IMR-90 (cell line): Measurements from ENCODE around the gene SNRNP35. TPM values are rescaled to one million over a fixed set of nuclear protein-coding genes. Genes with fewer than 3 reads are reported as not detected.

Experiments used
- ATAC-seq: fragments of 200-7000 bp; cut with Tn5 transposase; 2 replicates; pipeline ENCODE4 v1.9.1; 2020; ENCODE audit warnings: low read depth, mild to moderate bottlenecking, moderate library complexity
- BruUV-seq: library from RNA; stranded (reverse); fragments of 400-500 nt; replicated peaks from 2 replicates; lab custom pipeline; 2021; lab: Mats Ljungman, UMichigan
- CTCF ChIA-PET: fragments of 300-600 bp; formaldehyde crosslinking; extraction: SDS; loops from one replicate; lab custom pipeline; 2021; ENCODE audit warnings: antibody characterized with exemption; lab: Yijun Ruan, JAX
- POLR2A ChIA-PET: fragments of 300-600 bp; sonication (Branson Sonifier 250); formaldehyde crosslinking; loops from one replicate; lab custom pipeline; 2022; ENCODE audit warnings: antibody characterized with exemption; ENCODE audit not compliant: unreplicated experiment; lab: Charles Lee
- DNase-seq: peaks from one replicate; pipeline ENCODE4 v3.0.0; 2013
- H2AFZ ChIP-seq: replicated peaks from 2 replicates; pipeline ENCODE3; 2013; ENCODE audit warnings: low read length, mild to moderate bottlenecking; ENCODE audit not compliant: poor library complexity
- H2AK5ac ChIP-seq: 2 replicates; pipeline ENCODE4 v1.6.1; 2013; ENCODE audit warnings: low read depth, low read length, inconsistent platforms
- H2AK9ac ChIP-seq: replicated peaks from 2 replicates; pipeline ENCODE3; 2013; ENCODE audit warnings: mild to moderate bottlenecking, low read depth, low read length, moderate library complexity; ENCODE audit not compliant: poor library complexity
- H2BK120ac ChIP-seq: 2 replicates; pipeline ENCODE4 v1.6.1; 2013; ENCODE audit warnings: low read depth, low read length, inconsistent platforms
- H2BK15ac ChIP-seq: 3 replicates; pipeline ENCODE4 v1.6.1; 2013; ENCODE audit warnings: low read depth, low read length, inconsistent platforms
- H2BK20ac ChIP-seq: 2 replicates; pipeline ENCODE4 v1.6.1; 2013; ENCODE audit warnings: low read depth, mild to moderate bottlenecking, inconsistent platforms, low read length, moderate library complexity
- H2BK5ac ChIP-seq: 2 replicates; pipeline ENCODE4 v1.6.1; 2013; ENCODE audit warnings: mild to moderate bottlenecking, low read depth, low read length, inconsistent platforms; ENCODE audit not compliant: poor library complexity, severe bottlenecking
- H3K14ac ChIP-seq: replicated peaks from 2 replicates; pipeline ENCODE4 v1.6.1; 2013; ENCODE audit warnings: low read depth, low read length, inconsistent platforms
- H3K18ac ChIP-seq: 2 replicates; pipeline ENCODE4 v1.6.1; 2013; ENCODE audit warnings: low read depth, low read length, control low read depth
- H3K23ac ChIP-seq: 2 replicates; pipeline ENCODE4 v1.6.1; 2013; ENCODE audit warnings: low read depth, low read length, inconsistent platforms
- H3K27ac ChIP-seq: 2 replicates; pipeline ENCODE4 v1.5.1; 2013; ENCODE audit warnings: mild to moderate bottlenecking, control low read depth, low read length; ENCODE audit not compliant: insufficient read depth
- H3K27me3 ChIP-seq: 2 replicates; pipeline ENCODE4 v1.6.1; 2013; ENCODE audit warnings: low read length; ENCODE audit not compliant: control insufficient read depth, insufficient read depth
- H3K36me3 ChIP-seq: 2 replicates; pipeline ENCODE4 v1.6.1; 2013; ENCODE audit warnings: low read length, mixed read lengths; ENCODE audit not compliant: control insufficient read depth, insufficient read depth
- H3K4ac ChIP-seq: 2 replicates; pipeline ENCODE4 v1.6.1; 2013; ENCODE audit warnings: low read depth, low read length, inconsistent platforms
- H3K4me1 ChIP-seq: 2 replicates; pipeline ENCODE4 v1.6.1; 2013; ENCODE audit warnings: low read length, mixed read lengths; ENCODE audit not compliant: control insufficient read depth, insufficient read depth
- H3K4me2 ChIP-seq: 2 replicates; pipeline ENCODE4 v1.6.1; 2013; ENCODE audit warnings: low read depth, mild to moderate bottlenecking, control low read depth, low read length, moderate library complexity
- H3K4me3 ChIP-seq: 2 replicates; pipeline ENCODE4 v1.5.1; 2013; ENCODE audit warnings: low read depth, mild to moderate bottlenecking, control low read depth, low read length, moderate library complexity; ENCODE audit not compliant: insufficient read depth
- H3K56ac ChIP-seq: 2 replicates; pipeline ENCODE4 v1.6.1; 2013; ENCODE audit warnings: low read length, inconsistent platforms; ENCODE audit not compliant: insufficient read depth; ENCODE audit errors: extremely low read depth
- H3K79me1 ChIP-seq, 2 experiments: 2 replicates each; pipeline ENCODE4 v1.6.1; 2013; ENCODE audit warnings: low read length in 2 of 2, inconsistent platforms in 1 of 2, low read depth in 1 of 2
- H3K9ac ChIP-seq: 2 replicates; pipeline ENCODE4 v1.6.1; 2013; ENCODE audit warnings: low read depth, low read length, control low read depth
- H3K9me1 ChIP-seq: 2 replicates; pipeline ENCODE4 v1.6.1; 2013; ENCODE audit warnings: low read length, inconsistent platforms; ENCODE audit not compliant: insufficient read depth
- H3K9me3 ChIP-seq: 2 replicates; pipeline ENCODE4 v1.6.1; 2013; ENCODE audit warnings: low read length; ENCODE audit not compliant: control insufficient read depth, insufficient read depth
- H4K20me1 ChIP-seq: 2 replicates; pipeline ENCODE4 v1.6.1; 2013; ENCODE audit warnings: low read length, inconsistent platforms; ENCODE audit not compliant: insufficient read depth
- H4K5ac ChIP-seq: 2 replicates; pipeline ENCODE4 v1.6.1; 2013; ENCODE audit warnings: mild to moderate bottlenecking, low read depth, low read length, control low read depth
- H4K8ac ChIP-seq, 2 experiments: 2 replicates each; pipeline ENCODE4 v1.6.1; 2013; ENCODE audit warnings: low read depth in 2 of 2, low read length in 2 of 2, control low read depth in 1 of 2, inconsistent platforms in 1 of 2
- H4K91ac ChIP-seq: 2 replicates; pipeline ENCODE4 v1.6.1; 2013; ENCODE audit warnings: low read depth, low read length, inconsistent platforms; ENCODE audit not compliant: insufficient read depth
- CHD1 ChIP-seq: IDR thresholded peaks from 2 replicates; pipeline ENCODE4 v1.6.1; 2012; ENCODE audit warnings: low read depth, low read length, improper control_type of control experiment
- FOS ChIP-seq: fragments of 150-350 bp; IDR thresholded peaks from 2 replicates; pipeline ENCODE4 v1.6.1; 2016; ENCODE audit warnings: low read depth, low read length
- MAFK ChIP-seq: IDR thresholded peaks from 2 replicates; pipeline ENCODE4 v1.6.1; 2012; ENCODE audit warnings: low read depth, low read length, improper control_type of control experiment
- RFX5 ChIP-seq: IDR thresholded peaks from 2 replicates; pipeline ENCODE4 v1.8.0; 2012; ENCODE audit warnings: low read depth, mild to moderate bottlenecking, low read length, moderate library complexity
- WGBS, 2 experiments: methylation state at CpG; one replicate each; pipeline versions ENCODE4 v1.1.5 to v1.1.7; 2013; ENCODE audit warnings: missing lambda C conversion rate in 2 of 2; ENCODE audit not compliant: insufficient read length in 1 of 2; ENCODE audit errors: extremely low coverage in 2 of 2; 5-methylcytosine and 5-hydroxymethylcytosine counted together
- dilution Hi-C: fragments of 300-500 bp; cut with HindIII; formaldehyde crosslinking; loops from one replicate; pipeline ENCODE4 v1.14.3; 2018; ENCODE audit warnings: low sequenced_read_pairs; ENCODE audit not compliant: unreplicated experiment
- in situ Hi-C: fragments of 300-500 bp; cut with MboI; formaldehyde crosslinking; loops from 3 replicates; pipeline ENCODE4 v1.14.3; 2019; ENCODE audit warnings: low sequenced_read_pairs, inconsistent platforms, mixed read lengths
- intact Hi-C: fragments of 100-400 bp; cut with micrococcal nuclease; formaldehyde crosslinking; loops from 2 replicates; pipeline ENCODE4 v1.10.0; 2022
- polyA plus RNA-seq, 3 experiments: library from polyadenylated mRNA; depleted of rRNA; stranded (reverse); fragments of >200 nt; gene quantifications; 2 replicates each; pipeline ENCODE4 v1.2.3, GENCODE V29; 2012; ENCODE audit warnings: low replicate concordance in 1 of 3
- total RNA-seq: library from RNA; depleted of rRNA; stranded (reverse); fragments of >200 nt; gene quantifications from 2 replicates; pipeline ENCODE4 v1.2.3, GENCODE V29; 2012

The SNRNP35 gene
- total and polyA plus RNA-seq, 2 of the 4 experiments (the other 2 are of a cell fraction) = 4.7 to 15.4 TPM

DNA sequence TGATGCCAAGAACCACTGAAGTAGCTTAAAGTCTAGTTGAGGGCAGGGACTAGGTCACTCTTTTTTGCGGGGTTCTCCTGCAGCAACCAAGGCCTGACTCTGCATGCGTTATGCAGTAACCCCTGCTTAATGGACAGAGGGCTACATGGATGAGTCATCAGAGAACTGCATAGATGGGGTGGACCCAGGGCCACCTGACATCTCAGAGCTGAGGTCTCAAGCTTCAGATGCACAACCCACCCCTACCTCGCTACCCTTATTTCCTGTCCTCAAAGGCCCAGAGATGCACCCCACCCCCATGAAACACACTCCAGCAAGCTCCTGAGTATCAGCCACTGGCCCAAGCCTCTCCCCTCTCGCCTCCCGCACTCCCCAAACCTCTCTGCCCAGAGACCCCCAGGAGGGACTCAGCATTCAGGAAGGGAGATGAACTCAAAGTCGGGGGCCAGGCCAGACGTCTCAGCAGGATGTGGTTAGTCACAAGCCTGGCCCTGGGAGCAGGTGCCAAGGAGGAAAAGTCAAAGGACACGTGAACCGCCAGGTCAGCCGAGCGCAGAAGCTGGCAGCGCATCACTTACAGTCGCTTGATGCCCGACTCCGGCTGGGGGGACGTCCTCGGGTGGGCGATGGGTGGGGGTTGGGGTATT lies 25.8 kb downstream of the SNRNP35 start:
- peak overlapping the region; percentile 40 for H2AK9ac ChIP-seq
- no peaks in the 10 kb centered on the region for H3K27me3 ChIP-seq
- no peaks in the 10 kb centered on the region for H3K4me1 ChIP-seq
- 0 out of 2 replicates have a peak, but pooled peaks cover 5% of the 10 kb centered on the region for H3K9me1 ChIP-seq
- H3K4ac ChIP-seq = no peak overlapping the region
- no peak overlapping the region for H2BK20ac ChIP-seq
- no peak overlapping the region for H2AK5ac ChIP-seq
- 0 out of 2 replicates have a peak, but pooled peaks have one; percentile 19 for TF ChIP-seq FOS
- no peak for TF ChIP-seq CHD1
- TF ChIP-seq RFX5 = no peak
- no peak for TF ChIP-seq MAFK
- no peak overlapping the region for H2BK120ac ChIP-seq
- no peak overlapping the region for H3K4me3 ChIP-seq
- H2BK15ac ChIP-seq = no peak overlapping the region
- H3K9ac ChIP-seq = no peak overlapping the region
- no peaks in the 10 kb centered on the region for H3K9me3 ChIP-seq
- peaks cover 24% of the 10 kb centered on the region for H3K36me3 ChIP-seq
- H3K14ac ChIP-seq = no peak overlapping the region
- H4K91ac ChIP-seq = no peak overlapping the region
- no peak overlapping the region for H3K23ac ChIP-seq
- H4K5ac ChIP-seq = no peak overlapping the region
- H4K20me1 ChIP-seq = no peaks in the 10 kb centered on the region
- no peak overlapping the region for H2AFZ ChIP-seq
- no peak overlapping the region for H3K27ac ChIP-seq
- intact Hi-C loops = no loop called here
- ATAC-seq (no peak), DNase-seq (no peak)
- no peak overlapping the region for H2BK5ac ChIP-seq
- ChIA-PET POLR2A (no interaction called here), CTCF (no interaction called here)
- no peak overlapping the region for H4K8ac ChIP-seq
- H3K56ac ChIP-seq = no peak overlapping the region
- H3K4me2 ChIP-seq = no peak overlapping the region
- in situ Hi-C loops = no loop called here
- H3K79me1 ChIP-seq = peaks cover 0 to 7% of the 10 kb centered on the region in 2 experiments; a peak in 1 of 4 replicates
- BruUV-seq = no TSS peak
- dilution Hi-C loops = no loop called here
- 90% methylated on average over 7 of the region's 18 CpGs; no CpG with 5 or more reads in 1 of the 2 experiments for WGBS, 2 experiments
- H3K18ac ChIP-seq = no peak overlapping the region
